BLaER1 (cell line): Measurements from ENCODE around the gene SYT1.

Source experiments
- H3K27ac ChIP-seq: shearing (Covaris generic); formaldehyde crosslinking; 2 replicates; pipeline ENCODE4 v1.8.1; 2022
- H3K27me3 ChIP-seq: shearing (Covaris generic); formaldehyde crosslinking; 2 replicates; pipeline ENCODE4 v1.8.1; 2022
- H3K36me3 ChIP-seq: shearing (Covaris generic); formaldehyde crosslinking; 2 replicates; pipeline ENCODE4 v1.8.1; 2022
- H3K4me1 ChIP-seq: shearing (Covaris generic); formaldehyde crosslinking; 2 replicates; pipeline ENCODE4 v1.8.1; 2022
- H3K4me2 ChIP-seq: shearing (Covaris generic); formaldehyde crosslinking; 2 replicates; pipeline ENCODE4 v1.8.1; 2022
- H3K4me3 ChIP-seq: shearing (Covaris generic); formaldehyde crosslinking; 2 replicates; pipeline ENCODE4 v1.8.1; 2022
- H3K9ac ChIP-seq: shearing (Covaris generic); formaldehyde crosslinking; 2 replicates; pipeline ENCODE4 v1.8.1; 2022
- H3K9me3 ChIP-seq: shearing (Covaris generic); formaldehyde crosslinking; 2 replicates; pipeline ENCODE4 v1.8.1; 2022
- H4K20me1 ChIP-seq: shearing (Covaris generic); formaldehyde crosslinking; 2 replicates; pipeline ENCODE4 v1.8.1; 2022
- Cebpa-rat ChIP-seq: shearing (Covaris generic); IDR thresholded peaks from 2 replicates; pipeline ENCODE4 v1.8.1; 2022

The SYT1 gene

DNA sequence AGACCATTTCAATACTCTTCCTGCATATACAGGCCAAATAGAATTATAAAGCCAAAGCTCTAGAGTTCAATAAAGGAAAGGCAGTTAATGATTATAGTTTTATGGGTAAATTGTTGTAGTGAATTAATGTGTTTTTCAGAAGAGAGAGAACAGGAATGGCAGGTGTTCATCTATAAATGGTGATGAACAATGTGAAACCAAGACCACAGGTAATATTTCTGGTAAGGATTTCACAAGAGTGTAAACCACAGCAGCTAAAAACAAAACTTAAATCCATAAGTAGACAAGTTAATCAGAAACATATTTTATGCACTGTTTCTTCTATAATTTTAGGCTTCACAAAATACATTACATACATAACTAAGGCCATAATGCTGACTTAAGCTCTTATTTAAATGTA, 204.4 kb downstream of the SYT1 start:
- Histone ChIP-seq H3K4me3 (no peak overlapping the region), H3K36me3 (0 out of 2 replicates have a peak, but pooled peaks cover 6% of the 10 kb centered on the region), H3K27me3 (no peaks in the 10 kb centered on the region), H3K9me3 (no peaks in the 10 kb centered on the region), H4K20me1 (no peaks in the 10 kb centered on the region), H3K4me2 (no peak overlapping the region), H3K9ac (no peak overlapping the region), H3K4me1 (no peaks in the 10 kb centered on the region), H3K27ac (no peak overlapping the region)
- no peak for TF ChIP-seq Cebpa-rat

DNA sequence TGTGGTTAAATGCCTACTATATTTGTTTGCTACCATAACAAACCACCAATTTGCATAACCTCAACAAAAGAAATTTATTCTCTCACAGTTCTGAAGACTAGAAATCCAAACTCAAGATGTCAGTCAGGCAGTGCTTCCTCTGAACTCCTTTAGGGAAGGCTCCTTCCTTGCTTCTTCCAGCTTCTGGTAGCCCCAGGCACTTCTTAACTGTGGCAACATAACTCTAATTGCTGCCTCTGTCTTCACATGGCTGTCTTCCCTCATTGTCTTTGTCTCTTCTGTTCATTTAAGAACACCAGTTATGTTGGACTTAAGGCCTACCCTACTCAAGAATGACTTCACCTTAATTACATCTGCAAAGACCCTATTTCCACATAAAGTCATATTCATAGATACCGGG, 206.9 kb downstream of the SYT1 start:
- Histone ChIP-seq H3K9ac (no peak overlapping the region), H3K9me3 (no peaks in the 10 kb centered on the region), H3K36me3 (0 out of 2 replicates have a peak, but pooled peaks cover 6% of the 10 kb centered on the region), H3K27ac (no peak overlapping the region), H4K20me1 (0 out of 2 replicates have a peak, but pooled peaks cover 1% of the 10 kb centered on the region), H3K27me3 (no peaks in the 10 kb centered on the region), H3K4me1 (no peaks in the 10 kb centered on the region), H3K4me3 (no peak overlapping the region), H3K4me2 (no peak overlapping the region)
- no peak for TF ChIP-seq Cebpa-rat

DNA sequence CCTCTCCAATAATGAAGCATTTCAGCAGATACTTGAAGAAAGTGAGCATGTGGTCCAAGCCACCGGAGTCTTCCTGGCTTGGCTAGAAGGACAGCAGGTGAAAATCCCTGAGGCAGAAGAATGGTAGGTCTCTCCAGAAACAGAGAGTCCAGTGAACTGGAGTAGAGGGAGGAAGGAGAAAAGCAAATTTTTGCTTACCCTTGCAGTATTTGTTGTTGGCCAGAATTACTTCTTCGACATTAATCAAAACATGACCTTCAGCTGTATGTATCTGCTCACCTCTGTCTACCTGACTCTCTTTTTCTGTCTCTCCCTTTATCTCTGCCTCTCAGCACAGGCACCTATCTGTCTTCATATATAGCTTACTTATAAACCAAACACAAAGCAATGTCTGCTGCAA, 208.9 kb downstream of the SYT1 start:
- H3K27me3 ChIP-seq: no peaks in the 10 kb centered on the region
- no peak for TF ChIP-seq Cebpa-rat
- H4K20me1 ChIP-seq: 0 out of 2 replicates have a peak, but pooled peaks cover 12% of the 10 kb centered on the region
- no peak overlapping the region for H3K4me2 ChIP-seq
- H3K4me3 ChIP-seq: no peak overlapping the region
- 0 out of 2 replicates have a peak, but pooled peaks cover 6% of the 10 kb centered on the region for H3K36me3 ChIP-seq
- no peak overlapping the region for H3K9ac ChIP-seq
- no peaks in the 10 kb centered on the region for H3K4me1 ChIP-seq
- no peaks in the 10 kb centered on the region for H3K9me3 ChIP-seq
- no peak overlapping the region for H3K27ac ChIP-seq

DNA sequence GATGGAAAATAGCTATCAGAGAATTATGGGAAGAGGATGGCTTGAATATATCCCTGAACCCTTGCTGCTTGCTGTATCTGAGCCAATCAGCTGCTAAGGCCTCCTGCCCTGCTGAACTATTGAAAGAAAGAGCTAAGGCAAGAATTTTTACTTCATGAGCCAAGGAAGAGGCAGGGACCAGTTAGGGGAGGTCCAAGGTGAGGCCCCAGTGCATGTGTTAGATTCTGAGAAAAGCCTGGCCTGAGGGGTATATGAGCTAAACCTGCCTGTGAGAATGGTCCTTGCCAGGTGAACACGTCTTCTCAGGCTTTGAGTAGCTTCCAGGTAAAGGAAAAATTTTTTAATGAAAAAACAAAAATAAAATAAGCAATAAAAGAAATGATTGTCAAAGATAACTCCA, 218.0 kb downstream of the SYT1 start:
- no peaks in the 10 kb centered on the region for H4K20me1 ChIP-seq
- H3K4me2 ChIP-seq: no peak overlapping the region
- H3K9ac ChIP-seq: no peak overlapping the region
- H3K4me1 ChIP-seq: no peaks in the 10 kb centered on the region
- H3K36me3 ChIP-seq: peaks cover 21% of the 10 kb centered on the region; the same call in 1 of the 2 replicates
- H3K27me3 ChIP-seq: no peaks in the 10 kb centered on the region
- no peak overlapping the region for H3K4me3 ChIP-seq
- H3K27ac ChIP-seq: no peak overlapping the region
- H3K9me3 ChIP-seq: no peaks in the 10 kb centered on the region
- TF ChIP-seq Cebpa-rat: no peak

DNA sequence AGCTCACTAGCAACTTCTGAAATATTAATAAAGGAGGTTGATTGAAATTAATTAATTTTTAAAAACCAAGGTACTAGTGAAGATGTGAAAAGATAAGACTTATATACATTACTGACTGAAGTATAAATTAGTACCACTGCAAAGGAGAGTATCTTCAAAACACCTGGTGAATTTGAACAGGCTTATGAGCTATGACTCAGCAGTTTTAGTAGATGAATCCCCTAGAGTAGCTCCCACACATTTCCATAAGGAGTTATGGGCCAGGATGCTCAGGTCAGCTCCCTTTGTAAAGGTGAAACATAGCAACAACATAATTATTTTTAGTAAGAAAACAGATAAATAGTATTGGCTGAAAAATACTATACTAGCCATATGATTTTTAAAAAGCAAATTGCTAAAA, 218.6 kb downstream of the SYT1 start:
- no peak overlapping the region for H3K4me2 ChIP-seq
- H3K9me3 ChIP-seq: no peaks in the 10 kb centered on the region
- no peak overlapping the region for H3K9ac ChIP-seq
- H3K36me3 ChIP-seq: peaks cover 21% of the 10 kb centered on the region; the same call in 1 of the 2 replicates
- H3K4me3 ChIP-seq: no peak overlapping the region
- H3K27ac ChIP-seq: no peak overlapping the region
- H3K4me1 ChIP-seq: no peaks in the 10 kb centered on the region
- no peak for TF ChIP-seq Cebpa-rat
- no peaks in the 10 kb centered on the region for H3K27me3 ChIP-seq
- H4K20me1 ChIP-seq: no peaks in the 10 kb centered on the region

DNA sequence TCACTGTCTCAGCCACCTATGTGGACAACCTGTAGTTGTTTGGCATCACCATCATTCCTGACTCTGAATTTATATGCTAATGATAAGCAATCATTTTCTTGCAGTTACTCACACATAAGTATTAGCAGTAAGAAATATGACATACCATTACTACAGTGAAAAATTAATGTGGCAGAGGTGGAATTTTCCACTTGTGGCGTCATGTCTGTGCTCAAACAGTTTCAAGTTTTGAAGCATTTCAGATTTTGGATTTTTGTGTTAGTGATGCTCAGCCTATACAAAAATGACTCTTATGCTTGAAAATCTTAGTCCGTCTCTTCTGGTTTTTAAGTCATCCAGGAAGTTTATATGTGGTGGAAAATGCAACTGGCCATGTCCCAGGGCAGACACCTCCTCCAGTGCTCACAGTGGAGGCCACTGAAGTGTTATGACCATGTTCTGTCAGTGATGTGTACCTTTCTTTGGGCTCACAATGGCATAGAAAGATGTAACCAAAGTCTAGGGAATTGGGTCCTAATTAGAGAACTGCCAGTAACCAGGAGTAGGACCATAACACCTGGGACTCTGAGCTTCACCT, 220.6 kb downstream of the SYT1 start:
- Histone ChIP-seq H4K20me1 (no peaks in the 10 kb centered on the region), H3K4me1 (no peaks in the 10 kb centered on the region), H3K4me3 (no peak overlapping the region), H3K9me3 (no peaks in the 10 kb centered on the region), H3K9ac (no peak overlapping the region), H3K4me2 (no peak overlapping the region), H3K27ac (no peak overlapping the region), H3K36me3 (peaks cover 21% of the 10 kb centered on the region; the same call in 1 of the 2 replicates), H3K27me3 (no peaks in the 10 kb centered on the region)
- no peak for TF ChIP-seq Cebpa-rat

DNA sequence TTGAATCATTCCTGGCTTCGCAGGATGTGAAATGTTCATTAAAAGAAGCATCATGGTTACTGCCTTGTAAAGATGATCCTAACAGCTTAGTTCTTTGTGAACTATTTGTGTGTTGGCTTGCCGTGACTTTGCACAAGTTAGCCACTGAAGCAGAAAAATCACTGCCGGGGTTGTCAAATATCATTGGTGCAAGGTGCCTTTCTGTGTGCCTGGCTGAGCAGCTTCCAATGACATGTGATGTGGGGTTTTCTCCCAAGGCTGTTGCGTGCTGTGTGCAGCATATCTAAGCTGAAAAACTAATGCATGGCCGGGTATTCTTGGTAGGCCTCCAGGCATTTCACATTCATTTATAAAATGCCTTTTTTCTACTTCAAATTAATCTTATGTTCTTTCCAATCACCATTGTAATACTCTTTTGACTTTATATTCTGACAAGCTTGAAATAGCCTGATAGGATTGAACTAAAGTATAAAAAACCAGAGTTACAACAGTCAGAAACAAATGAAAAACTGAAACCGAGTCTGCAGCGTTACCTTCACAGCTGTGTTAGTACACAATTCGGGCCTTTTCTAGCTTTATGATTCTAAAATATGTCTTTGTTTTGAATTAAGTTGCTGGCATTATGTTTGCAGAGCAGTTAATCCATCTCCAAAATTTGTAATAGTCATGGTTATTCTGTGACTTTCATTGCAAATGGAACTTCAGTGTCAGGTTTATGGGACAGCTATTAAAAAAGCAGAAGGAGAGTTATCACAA, 222.1 kb downstream of the SYT1 start:
- Histone ChIP-seq H3K4me1 (no peaks in the 10 kb centered on the region), H3K9me3 (no peaks in the 10 kb centered on the region), H3K27ac (no peak overlapping the region), H3K4me3 (no peak overlapping the region), H3K4me2 (no peak overlapping the region), H3K27me3 (no peaks in the 10 kb centered on the region), H3K9ac (no peak overlapping the region), H3K36me3 (peaks cover 12% of the 10 kb centered on the region; the same call in 1 of the 2 replicates), H4K20me1 (no peaks in the 10 kb centered on the region)
- TF ChIP-seq Cebpa-rat: no peak

DNA sequence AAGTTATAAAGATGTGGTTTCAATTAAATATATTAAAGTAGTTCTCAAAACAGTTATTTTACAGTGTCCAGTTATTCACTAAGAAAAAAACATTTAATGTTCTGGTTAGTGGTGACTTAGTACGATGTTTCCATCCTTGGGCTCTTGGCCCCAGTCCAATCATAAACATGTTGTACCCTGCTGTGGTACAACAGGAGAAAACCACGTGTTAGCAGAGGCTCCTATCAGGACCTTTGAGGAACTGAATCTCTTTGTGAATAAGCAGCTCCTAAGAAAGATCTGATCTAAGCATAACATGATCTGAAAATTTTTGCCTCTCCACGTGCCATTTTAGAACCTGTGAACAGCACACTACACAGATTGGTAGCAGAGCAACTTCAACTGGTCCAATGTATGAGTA, 234.0 kb downstream of the SYT1 start:
- Histone ChIP-seq H3K4me1 (no peaks in the 10 kb centered on the region), H3K27me3 (no peaks in the 10 kb centered on the region), H3K9me3 (no peaks in the 10 kb centered on the region), H3K36me3 (no peaks in the 10 kb centered on the region), H4K20me1 (peaks cover 16% of the 10 kb centered on the region; the same call in 1 of the 2 replicates), H3K4me2 (no peak overlapping the region), H3K4me3 (no peak overlapping the region), H3K27ac (no peak overlapping the region), H3K9ac (no peak overlapping the region)
- no peak for TF ChIP-seq Cebpa-rat

DNA sequence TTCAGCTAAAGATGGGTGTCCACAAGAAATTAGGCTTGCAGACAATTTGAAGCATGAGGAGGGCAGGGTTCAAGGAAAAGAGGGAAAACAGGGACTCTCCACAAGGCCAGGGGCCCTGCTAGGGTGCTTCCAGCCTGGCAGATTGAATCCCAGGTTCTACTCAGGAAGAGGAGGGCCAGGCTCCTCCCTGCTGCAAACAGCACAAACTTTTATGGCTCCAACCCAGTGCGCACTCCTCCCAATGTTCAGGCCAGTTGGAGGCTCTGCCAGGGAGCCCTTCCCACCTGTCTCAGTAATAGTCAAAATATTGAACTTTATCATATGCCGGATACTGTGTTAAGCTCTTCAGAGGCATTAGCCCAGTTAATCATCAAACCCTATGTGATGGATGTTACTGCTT, 244.4 kb downstream of the SYT1 start:
- no peak overlapping the region for H3K4me3 ChIP-seq
- H3K27ac ChIP-seq: no peak overlapping the region
- no peaks in the 10 kb centered on the region for H3K4me1 ChIP-seq
- H3K9me3 ChIP-seq: no peaks in the 10 kb centered on the region
- no peak for TF ChIP-seq Cebpa-rat
- H3K36me3 ChIP-seq: peaks cover 7% of the 10 kb centered on the region; the same call in 1 of the 2 replicates
- H3K4me2 ChIP-seq: no peak overlapping the region
- no peaks in the 10 kb centered on the region for H3K27me3 ChIP-seq
- no peak overlapping the region for H3K9ac ChIP-seq
- peaks cover 12% of the 10 kb centered on the region for H4K20me1 ChIP-seq

DNA sequence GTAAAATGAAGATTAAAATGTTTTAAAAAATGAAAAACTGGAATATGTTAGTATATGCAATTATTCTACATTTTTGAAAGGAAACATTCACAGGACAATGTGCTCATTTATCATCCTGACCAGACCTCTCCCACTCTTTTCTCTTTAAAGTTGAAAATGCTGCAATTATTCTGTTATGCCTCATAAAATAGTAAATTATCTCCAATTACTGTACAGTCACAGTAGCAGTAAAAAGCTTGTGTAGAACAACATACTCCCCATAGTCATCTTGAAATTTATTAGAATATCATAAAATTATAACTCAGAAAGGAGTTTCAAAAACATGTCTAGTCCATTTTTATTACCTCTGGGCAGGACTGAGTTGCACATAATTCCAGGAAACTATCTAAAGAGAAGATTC, 250.3 kb downstream of the SYT1 start:
- no peaks in the 10 kb centered on the region for H3K4me1 ChIP-seq
- no peak for TF ChIP-seq Cebpa-rat
- no peak overlapping the region for H3K4me2 ChIP-seq
- H3K27me3 ChIP-seq: no peaks in the 10 kb centered on the region
- H3K36me3 ChIP-seq: peaks cover 20% of the 10 kb centered on the region
- no peak overlapping the region for H3K27ac ChIP-seq
- H4K20me1 ChIP-seq: peaks cover 9% of the 10 kb centered on the region; the same call in 1 of the 2 replicates
- H3K4me3 ChIP-seq: no peak overlapping the region
- no peaks in the 10 kb centered on the region for H3K9me3 ChIP-seq
- no peak overlapping the region for H3K9ac ChIP-seq
